Activated B cell treated with CpG ODN at 0.5 μM for 24 hours (primary cell): Measurements from ENCODE around the gene TCP10L. TPM values are rescaled to one million over a fixed set of nuclear protein-coding genes. Genes with fewer than 3 reads are reported as not detected.
A peak's percentile ranks its signal among the peaks of the same experiment; 100 is the strongest.

Experiments
- ATAC-seq: fragments of 200-7000 bp; cut with Tn5 transposase; one replicate; pipeline ENCODE4 v1.10.0; 2021; ENCODE audit warnings: low read depth, mild to moderate bottlenecking, moderate library complexity
- CTCF ChIA-PET: fragments of 350-600 bp; sonication (Branson Sonifier 250); formaldehyde crosslinking; loops from one replicate; lab custom pipeline; 2021; ENCODE audit warnings: antibody characterized with exemption; lab: Charles Lee
- POLR2A ChIA-PET: fragments of 350-600 bp; sonication (Branson Sonifier 250); formaldehyde crosslinking; loops from one replicate; lab custom pipeline; 2021; ENCODE audit warnings: antibody characterized with exemption; lab: Charles Lee
- DNase-seq: peaks from one replicate; pipeline ENCODE4 v3.0.0; 2022
- H3K27ac Mint-ChIP-seq: one replicate; pipeline ENCODE4 v1.8.0; 2020; ENCODE audit warnings: mixed read lengths
- H3K27me3 Mint-ChIP-seq: one replicate; pipeline ENCODE4 v1.8.0; 2021; ENCODE audit warnings: mixed read lengths
- H3K36me3 Mint-ChIP-seq: one replicate; pipeline ENCODE4 v1.8.0; 2021; ENCODE audit warnings: low read depth, mixed read lengths
- H3K4me1 Mint-ChIP-seq: one replicate; pipeline ENCODE4 v1.8.0; 2021; ENCODE audit warnings: mixed read lengths
- H3K4me3 Mint-ChIP-seq: one replicate; pipeline ENCODE4 v1.8.0; 2020; ENCODE audit warnings: mild to moderate bottlenecking, mixed read lengths
- H3K9me3 Mint-ChIP-seq: one replicate; pipeline ENCODE4 v1.8.0; 2020; ENCODE audit warnings: mixed read lengths
- CTCF ChIP-seq: fragments of 200-600 bp; IDR thresholded peaks from one replicate; pipeline ENCODE4 v1.8.0; 2022; ENCODE audit warnings: antibody characterized with exemption, mild to moderate bottlenecking
- intact Hi-C: fragments of 100-400 bp; cut with micrococcal nuclease; formaldehyde crosslinking; loops from one replicate; pipeline ENCODE4 v1.15.1; 2024
- total RNA-seq: library from RNA; stranded (reverse); gene quantifications from 2 replicates; pipeline ENCODE4 v1.2.3, GENCODE V29; 2022

TCP10L gene
- total RNA-seq, 1 donor from 2014 or later = 0.58 TPM

GRCh38 chr21:32572574-32573420, 12.5 kb downstream of the TCP10L start:
- Mint-ChIP-seq H3K36me3 (peaks cover 2% of the 10 kb centered on the region), H3K9me3 (no peaks in the 10 kb centered on the region), H3K27me3 (peaks cover 10% of the 10 kb centered on the region), H3K27ac (no peak overlapping the region), H3K4me1 (peaks cover 5% of the 10 kb centered on the region), H3K4me3 (no peak overlapping the region)
- TF ChIP-seq CTCF = no peak
- POLR2A ChIA-PET = no interaction called here
- intact Hi-C loops = no loop called here
- CTCF ChIA-PET = interaction anchor here (0.8 kb wide), 1 partner anchor 28 kb away, joined by 4 read pairs; no protein-coding TSS in a partner anchor
- DNase-seq (no peak), ATAC-seq (no peak)

DNA sequence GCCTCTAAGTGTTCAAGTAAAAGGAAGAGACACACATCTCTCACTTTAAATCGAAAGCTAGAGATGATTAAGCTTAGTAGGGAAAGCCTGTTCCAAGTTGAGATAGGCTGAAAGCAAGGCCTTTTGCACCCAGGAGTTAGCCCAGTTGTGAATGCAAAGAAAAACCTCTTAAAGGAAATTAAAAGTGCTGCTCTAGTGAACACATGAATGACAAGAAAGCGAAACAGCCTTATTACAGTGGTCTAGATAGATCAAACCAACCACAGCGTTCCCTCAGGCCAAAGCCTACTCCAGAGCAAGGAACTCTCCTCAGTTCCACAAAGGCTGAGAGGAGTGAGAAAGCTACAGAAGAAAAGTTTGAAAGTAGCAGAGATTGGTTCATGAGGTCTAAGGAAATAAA, 14.9 kb downstream of the TCP10L start:
- TF ChIP-seq CTCF = no peak
- H3K27me3 Mint-ChIP-seq = peaks cover 16% of the 10 kb centered on the region

GRCh38 chr21:32569261-32570230, 15.8 kb downstream of the TCP10L start:
- no peak overlapping the region for H3K27ac Mint-ChIP-seq
- TF ChIP-seq CTCF = no peak
- peak; percentile 42 for DNase-seq
- CTCF ChIA-PET = interaction anchor here (0.6 to 1.2 kb wide), 3 partner anchors 9 to 124 kb away, joined by 3 to 4 read pairs (median 3); no protein-coding TSS in a partner anchor
- no peaks in the 10 kb centered on the region for H3K36me3 Mint-ChIP-seq
- peak overlapping the region; percentile 87 for H3K4me3 Mint-ChIP-seq
- H3K9me3 Mint-ChIP-seq = peaks cover 6% of the 10 kb centered on the region
- H3K27me3 Mint-ChIP-seq = peaks cover 26% of the 10 kb centered on the region
- POLR2A ChIA-PET = interaction anchor here (0.6 kb wide), 1 partner anchor 910 kb away, joined by 3 read pairs; the partner anchor contains the start of gene TMEM50B
- ATAC-seq = peak; percentile 90
- H3K4me1 Mint-ChIP-seq = peaks cover 5% of the 10 kb centered on the region
- intact Hi-C loops = loop anchor here (1.0 to 10.0 kb wide), 2 partner anchors 177 to 705 kb away; no protein-coding TSS in a partner anchor

More for the DNA sequence above, 14.9 kb downstream of the TCP10L start:
- Mint-ChIP-seq H3K4me1 (peaks cover 5% of the 10 kb centered on the region), H3K27ac (no peak overlapping the region), H3K36me3 (no peaks in the 10 kb centered on the region), H3K4me3 (no peak overlapping the region), H3K9me3 (no peaks in the 10 kb centered on the region)
- no peak for ATAC-seq
- POLR2A ChIA-PET = no interaction called here
- no peak for DNase-seq
- intact Hi-C loops = no loop called here
- CTCF ChIA-PET = interaction anchor here (1.5 kb wide), 1 partner anchor 12 kb away, joined by 4 read pairs; no protein-coding TSS in a partner anchor

DNA sequence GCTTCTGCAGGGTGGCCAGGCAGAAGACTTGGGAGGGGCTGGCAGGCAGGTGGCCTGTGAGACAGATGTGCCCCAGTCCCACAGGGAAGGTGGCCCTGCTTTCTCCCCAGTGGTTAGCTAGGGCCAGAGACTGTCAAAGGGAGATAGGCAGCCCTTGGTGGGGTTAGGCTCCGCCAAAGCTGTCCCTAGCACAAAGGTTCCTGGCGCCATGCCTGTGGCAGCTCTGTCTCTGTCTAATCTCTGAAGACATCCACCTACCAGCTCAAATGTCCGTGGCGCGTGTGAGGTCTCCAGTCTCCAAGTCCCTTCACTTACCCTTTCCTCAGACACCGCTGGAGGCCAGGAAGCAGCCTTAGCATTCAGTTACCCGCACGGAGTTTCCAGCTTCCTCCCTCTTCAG, 17.7 kb downstream of the TCP10L start:
- TF ChIP-seq CTCF = no peak
- Mint-ChIP-seq H3K4me3 (no peak overlapping the region), H3K27me3 (peaks cover 28% of the 10 kb centered on the region), H3K9me3 (peaks cover 8% of the 10 kb centered on the region), H3K4me1 (peaks cover 5% of the 10 kb centered on the region), H3K27ac (no peak overlapping the region), H3K36me3 (no peaks in the 10 kb centered on the region)
- intact Hi-C loops = loop anchor here (10.0 kb wide), 1 partner anchor 703 kb away; no protein-coding TSS in a partner anchor
- POLR2A ChIA-PET = interaction anchor here (0.6 kb wide), 1 partner anchor 823 kb away, joined by 3 read pairs; no protein-coding TSS in a partner anchor
- CTCF ChIA-PET = no interaction called here
- ATAC-seq (no peak), DNase-seq (no peak)
